B cell (primary cell): ENCODE results near the gene CCDC88C. TPM values are rescaled to one million over a fixed set of nuclear protein-coding genes. Genes with fewer than 3 reads are reported as not detected.
A peak's percentile ranks its signal among the peaks of the same experiment; 100 is the strongest.

Experiments
- ATAC-seq: fragments of 200-7000 bp; cut with Tn5 transposase; one replicate; pipeline ENCODE4 v1.10.0; 2021; ENCODE audit warnings: low read depth, mild to moderate bottlenecking, moderate number of reproducible peaks, moderate library complexity
- CTCF ChIA-PET: fragments of 350-600 bp; sonication (Branson Sonifier 250); formaldehyde crosslinking; loops from one replicate; lab custom pipeline; 2021; ENCODE audit warnings: antibody characterized with exemption, inconsistent platforms; lab: Charles Lee
- POLR2A ChIA-PET: fragments of 350-600 bp; sonication (Branson Sonifier 250); formaldehyde crosslinking; loops from one replicate; lab custom pipeline; 2021; ENCODE audit warnings: antibody characterized with exemption; lab: Charles Lee
- DNase-seq: peaks from one replicate; pipeline ENCODE4 v3.0.0; 2013
- H2AFZ ChIP-seq: 2 replicates; pipeline ENCODE4 v1.6.1; 2012; ENCODE audit warnings: mild to moderate bottlenecking, low read depth, low read length; ENCODE audit not compliant: insufficient read depth, poor library complexity, severe bottlenecking
- H3K27ac ChIP-seq, 2 donors: 1 replicate in 1 of 2; 2 replicates in 1 of 2; pipeline ENCODE4 v1.5.1; 2012 to 2013; ENCODE audit warnings: low read length in 2 of 2, mild to moderate bottlenecking in 2 of 2, moderate library complexity in 1 of 2
- H3K27me3 ChIP-seq, 4 experiments: fragments of 200-600 bp in 1 of 4; sonication (generic) in 1 of 4; replicated peaks in 1 of 4; 1 replicate in 2 of 4; 2 replicates in 2 of 4; pipeline versions ENCODE4 v1.6.1 to v1.7.0; 2013 to 2016; ENCODE audit warnings: low read length in 3 of 4, mild to moderate bottlenecking in 2 of 4, mixed read lengths in 1 of 4, moderate library complexity in 1 of 4; ENCODE audit not compliant: insufficient read depth in 4 of 4, control insufficient read depth in 3 of 4; ENCODE audit errors: control extremely low read depth in 1 of 4
- H3K36me3 ChIP-seq, 2 experiments: replicated peaks in 1 of 2; 1 replicate in 1 of 2; 2 replicates in 1 of 2; pipeline versions ENCODE4 v1.6.1 to v1.7.1; 2013; ENCODE audit warnings: low read length in 1 of 2; ENCODE audit not compliant: insufficient read depth in 2 of 2, control insufficient read depth in 1 of 2; ENCODE audit errors: control extremely low read depth in 1 of 2, extremely low read depth in 1 of 2
- H3K4me1 ChIP-seq, 2 donors: fragments of 200-600 bp in 1 of 2; sonication (generic) in 1 of 2; 1 replicate in 1 of 2; 2 replicates in 1 of 2; pipeline versions ENCODE4 v1.5.1 to v1.6.1; 2013 to 2017; ENCODE audit warnings: low read length in 2 of 2; ENCODE audit not compliant: control insufficient read depth in 2 of 2, insufficient read depth in 2 of 2
- H3K4me2 ChIP-seq: replicated peaks from 2 replicates; pipeline ENCODE3; 2012; ENCODE audit warnings: mild to moderate bottlenecking, low read depth, low read length; ENCODE audit not compliant: poor library complexity, severe bottlenecking
- H3K4me3 ChIP-seq, 5 experiments: fragments of 200-600 bp in 1 of 5; sonication (generic) in 1 of 5; 1 replicate in 3 of 5; 2 replicates in 2 of 5; pipeline versions ENCODE4 v1.5.1 to v1.7.0; 2011 to 2016; ENCODE audit warnings: low read length in 4 of 5, mild to moderate bottlenecking in 4 of 5, low read depth in 2 of 5, control low read depth in 1 of 5, moderate library complexity in 1 of 5; ENCODE audit not compliant: insufficient read depth in 1 of 5; ENCODE audit errors: control extremely low read depth in 1 of 5, extremely low read depth in 1 of 5
- H3K79me2 ChIP-seq: fragments of 200-600 bp; sonication (generic); one replicate; pipeline ENCODE4 v1.6.0; 2016; ENCODE audit warnings: low read length; ENCODE audit not compliant: control insufficient read depth, insufficient read depth
- H3K9ac ChIP-seq: fragments of 200-600 bp; sonication (generic); 2 replicates; pipeline ENCODE4 v1.6.1; 2017; ENCODE audit warnings: mild to moderate bottlenecking, low read length, moderate library complexity
- H3K9me3 ChIP-seq, 3 donors: one replicate each; pipeline versions ENCODE4 v1.6.1 to v1.7.1; 2013; ENCODE audit warnings: low read length in 2 of 3; ENCODE audit not compliant: control insufficient read depth in 2 of 3, insufficient read depth in 1 of 3; ENCODE audit errors: control extremely low read depth in 1 of 3
- H4K20me1 ChIP-seq: 2 replicates; pipeline ENCODE4 v1.6.0; 2012; ENCODE audit warnings: mild to moderate bottlenecking, low read length; ENCODE audit not compliant: insufficient read depth, control insufficient read depth, poor library complexity, severe bottlenecking
- H3K27ac Mint-ChIP-seq: one replicate; pipeline ENCODE4 v1.8.0; 2021; ENCODE audit warnings: mixed read lengths
- H3K27me3 Mint-ChIP-seq: one replicate; pipeline ENCODE4 v1.8.0; 2021; ENCODE audit warnings: mixed read lengths
- H3K4me1 Mint-ChIP-seq: one replicate; pipeline ENCODE4 v1.8.0; 2021; ENCODE audit warnings: mixed read lengths
- H3K4me3 Mint-ChIP-seq: one replicate; pipeline ENCODE4 v1.8.0; 2021; ENCODE audit warnings: mixed read lengths
- H3K9me3 Mint-ChIP-seq: one replicate; pipeline ENCODE4 v1.8.0; 2022; ENCODE audit warnings: mixed read lengths; ENCODE audit not compliant: insufficient read depth
- CTCF ChIP-seq: fragments of 200-600 bp; IDR thresholded peaks from one replicate; pipeline ENCODE4 v1.8.0; 2022; ENCODE audit warnings: antibody characterized with exemption, mild to moderate bottlenecking
- EZH2 ChIP-seq: IDR thresholded peaks from 2 replicates; pipeline ENCODE4 v1.6.1; 2012; ENCODE audit warnings: borderline replicate concordance, low read depth, mild to moderate bottlenecking, moderate library complexity, low read length; ENCODE audit not compliant: insufficient read depth, poor library complexity, severe bottlenecking
- WGBS: methylation state at CpG from one replicate; pipeline ENCODE4 v1.1.5; 2013; ENCODE audit warnings: missing lambda C conversion rate; ENCODE audit not compliant: insufficient coverage; 5-methylcytosine and 5-hydroxymethylcytosine counted together
- intact Hi-C: fragments of 100-400 bp; cut with micrococcal nuclease; formaldehyde crosslinking; loops from one replicate; pipeline ENCODE4 v1.10.0; 2022
- polyA plus RNA-seq: library from polyadenylated mRNA; depleted of rRNA; stranded (reverse); fragments of >200 nt; gene quantifications from 2 replicates; pipeline ENCODE4 v1.2.3, GENCODE V29; 2012
- total RNA-seq, 2 donors: library from RNA; stranded (reverse); fragments of 120-200 nt in 1 of 2; gene quantifications; 1 replicate in 1 of 2; 2 replicates in 1 of 2; pipeline versions ENCODE4 v1.2.3 to v1.2.4, GENCODE V29; 2013 to 2022

Gene CCDC88C
- total and polyA plus RNA-seq, 2 donors (not counting 1 experiment from before 2014, with no cell fraction given): 98.7 to 181 TPM

GRCh38 chr14:91344096-91344495, 73.5 kb downstream of the CCDC88C start:
- peaks cover 35 to 43% of the 10 kb centered on the region in 2 donors for H3K4me1 ChIP-seq
- peaks cover 96% of the 10 kb centered on the region for H3K79me2 ChIP-seq
- ChIA-PET CTCF (interaction anchor here (0.7 to 1.5 kb wide), 3 partner anchors 20 to 83 kb away, joined by 3 to 5 read pairs (median 4); no protein-coding TSS in a partner anchor), POLR2A (interaction anchor here (0.7 kb wide), 1 partner anchor 72 kb away, joined by 3 read pairs; no protein-coding TSS in a partner anchor)
- Mint-ChIP-seq H3K9me3 (no peaks in the 10 kb centered on the region), H3K27me3 (no peaks in the 10 kb centered on the region), H3K4me1 (peaks cover 46% of the 10 kb centered on the region), H3K27ac (peak overlapping the region; percentile 22), H3K4me3 (peak overlapping the region; percentile 1)
- peak overlapping the region; percentile 18 for H3K4me2 ChIP-seq
- H3K36me3 ChIP-seq: peaks cover 0 to 43% of the 10 kb centered on the region in 2 experiments
- DNase-seq (no peak), ATAC-seq (no peak)
- no peak overlapping the region for H2AFZ ChIP-seq
- H3K4me3 ChIP-seq: no peak overlapping the region
- no peak overlapping the region for H3K9ac ChIP-seq
- H3K27me3 ChIP-seq: no peaks in the 10 kb centered on the region
- peak overlapping the region in 1 of 2 donors; percentile 43 for H3K27ac ChIP-seq
- 20% methylated on average over 4 of the region's 5 CpGs for WGBS
- intact Hi-C loops: no loop called here
- no peaks in the 10 kb centered on the region for H3K9me3 ChIP-seq
- TF ChIP-seq CTCF (no peak), EZH2 (no peak)
- H4K20me1 ChIP-seq: peaks cover 90% of the 10 kb centered on the region

- WGBS: 95% methylated on average over 7 of the region's 11 CpGs
- Histone ChIP-seq H3K4me2 (no peak overlapping the region), H3K9ac (no peak overlapping the region), H3K36me3 (peaks cover 0 to 53% of the 10 kb centered on the region in 2 experiments), H2AFZ (no peak overlapping the region), H3K27me3 (no peaks in the 10 kb centered on the region), H3K4me1 (peaks cover 28 to 33% of the 10 kb centered on the region in 2 donors), H3K27ac (no peak overlapping the region), H3K4me3 (no peak overlapping the region), H3K9me3 (no peaks in the 10 kb centered on the region), H3K79me2 (peaks cover 96% of the 10 kb centered on the region), H4K20me1 (peaks cover 88% of the 10 kb centered on the region)
- ChIA-PET CTCF (interaction anchor here (1.0 to 1.5 kb wide), 3 partner anchors 19 to 84 kb away, joined by 3 to 5 read pairs (median 3); no protein-coding TSS in a partner anchor), POLR2A (interaction anchor here (0.6 kb wide), 1 partner anchor 10 kb away, joined by 3 read pairs; no protein-coding TSS in a partner anchor)
- ATAC-seq: no peak
- peaks cover 37% of the 10 kb centered on the region for H3K4me1 Mint-ChIP-seq
- no peak overlapping the region for H3K4me3 Mint-ChIP-seq
- H3K27ac Mint-ChIP-seq: peak overlapping the region; percentile 26
- TF ChIP-seq EZH2 (no peak), CTCF (no peak)
- H3K27me3 Mint-ChIP-seq: no peaks in the 10 kb centered on the region
- H3K9me3 Mint-ChIP-seq: no peaks in the 10 kb centered on the region
- intact Hi-C loops: no loop called here
- no peak for DNase-seq
Measured at GRCh38 chr14:91343051-91343450, 74.6 kb downstream of the CCDC88C start.
